Endothelial cell of umbilical vein (primary cell): ENCODE measurements around the gene NLRP6. TPM values are rescaled to one million over a fixed set of nuclear protein-coding genes. Genes with fewer than 3 reads are reported as not detected.

Experiments
- BruUV-seq: library from RNA; stranded (reverse); fragments of 400-500 nt; replicated peaks from 2 replicates; lab custom pipeline; 2021; lab: Mats Ljungman, UMichigan
- CTCF ChIA-PET: fragments of 300-600, 350-600 bp; sonication (Branson Sonifier 250); formaldehyde crosslinking; loops from one replicate; lab custom pipeline; 2021; ENCODE audit warnings: antibody characterized with exemption, inconsistent platforms; lab: Charles Lee
- POLR2A ChIA-PET: fragments of 300-600, 350-600 bp; sonication (Branson Sonifier 250); formaldehyde crosslinking; loops from one replicate; lab custom pipeline; 2021; ENCODE audit warnings: antibody characterized with exemption, inconsistent platforms; lab: Charles Lee
- DNase-seq: peaks from one replicate; pipeline ENCODE4 v3.0.0-alpha.2; 2011; ENCODE audit warnings: low read depth, low spot score
- FAIRE-seq: peaks from 2 replicates; lab custom pipeline; 2011; peaks lifted over from hg19 to GRCh38; lab: Jason Lieb, UNC
- H2AFZ ChIP-seq: 2 replicates; pipeline ENCODE4 v1.6.0; 2012; ENCODE audit warnings: low read depth, low read length, control low read depth, inconsistent platforms
- H3K27ac ChIP-seq: 2 replicates; pipeline ENCODE4 v1.5.1; 2011; ENCODE audit warnings: low read depth, mild to moderate bottlenecking, control low read depth, low read length, moderate library complexity; ENCODE audit not compliant: insufficient read depth
- H3K27me3 ChIP-seq, 2 experiments: 2 replicates each; pipeline versions ENCODE4 v1.6.0 to v1.6.1; 2011; ENCODE audit warnings: low read length in 2 of 2, mixed read lengths in 1 of 2; ENCODE audit not compliant: control insufficient read depth in 2 of 2, insufficient read depth in 2 of 2
- H3K36me3 ChIP-seq, 2 experiments: 2 replicates in 1 of 2; 3 replicates in 1 of 2; pipeline ENCODE4 v1.5.1; 2011; ENCODE audit warnings: low read length in 2 of 2, mild to moderate bottlenecking in 1 of 2, moderate library complexity in 1 of 2; ENCODE audit not compliant: control insufficient read depth in 2 of 2, insufficient read depth in 2 of 2; ENCODE audit errors: extremely low read depth in 1 of 2
- H3K4me1 ChIP-seq: 3 replicates; pipeline ENCODE4 v1.5.1; 2011; ENCODE audit warnings: mild to moderate bottlenecking, low read length; ENCODE audit not compliant: control insufficient read depth, insufficient read depth; ENCODE audit errors: extremely low read depth
- H3K4me2 ChIP-seq: 2 replicates; pipeline ENCODE4 v1.6.1; 2011; ENCODE audit warnings: low read length, control low read depth, mixed read lengths; ENCODE audit not compliant: insufficient read depth
- H3K4me3 ChIP-seq, 3 experiments: fragments of 200-600 bp in 1 of 3; sonication (generic), shearing (Covaris generic) in 1 of 3; replicated peaks in 1 of 3; 2 replicates each; pipeline ENCODE4 v1.5.1; 2011 to 2016; ENCODE audit warnings: control low read depth in 3 of 3, low read length in 3 of 3, mild to moderate bottlenecking in 2 of 3, inconsistent platforms in 1 of 3, low read depth in 1 of 3, moderate library complexity in 1 of 3; ENCODE audit not compliant: insufficient read depth in 1 of 3
- H3K79me2 ChIP-seq: 2 replicates; pipeline ENCODE4 v1.6.0; 2012; ENCODE audit warnings: low read length, inconsistent platforms; ENCODE audit not compliant: control insufficient read depth, insufficient read depth
- H3K9ac ChIP-seq: replicated peaks from 2 replicates; pipeline ENCODE3; 2011; ENCODE audit warnings: low read length, control low read depth; ENCODE audit not compliant: insufficient read depth; ENCODE audit errors: extremely low read depth
- H3K9me1 ChIP-seq: replicated peaks from 3 replicates; pipeline ENCODE4 v1.6.0; 2011; ENCODE audit warnings: mild to moderate bottlenecking, low read length; ENCODE audit not compliant: control insufficient read depth, insufficient read depth; ENCODE audit errors: extremely low read depth
- H3K9me3 ChIP-seq: replicated peaks from 2 replicates; pipeline ENCODE4 v1.5.1; 2012; ENCODE audit warnings: low read length, inconsistent platforms; ENCODE audit not compliant: control insufficient read depth, insufficient read depth
- H4K20me1 ChIP-seq: replicated peaks from 2 replicates; pipeline ENCODE3; 2011; ENCODE audit warnings: mild to moderate bottlenecking, low read length; ENCODE audit not compliant: control insufficient read depth, insufficient read depth; ENCODE audit errors: extremely low read depth
- FOS ChIP-seq: IDR thresholded peaks from 2 replicates; pipeline ENCODE4 v1.6.1; 2011; ENCODE audit warnings: mild to moderate bottlenecking, low read length, moderate library complexity, borderline replicate concordance; ENCODE audit not compliant: insufficient read depth
- JUN ChIP-seq: IDR thresholded peaks from 2 replicates; pipeline ENCODE4 v1.6.1; 2011; ENCODE audit warnings: borderline replicate concordance, low read depth; ENCODE audit not compliant: insufficient read length, insufficient read depth
- POLR2A ChIP-seq: IDR thresholded peaks from 2 replicates; pipeline ENCODE4 v1.6.1; 2012; ENCODE audit warnings: low read depth, mild to moderate bottlenecking, control low read depth, low read length
- POLR2AphosphoS5 ChIP-seq: IDR thresholded peaks from 2 replicates; pipeline ENCODE4 v1.6.1; 2012; ENCODE audit warnings: low read depth, mild to moderate bottlenecking, control low read depth, low read length, moderate library complexity; ENCODE audit not compliant: insufficient read depth
- dilution Hi-C: fragments of 300-500 bp; cut with MboI; formaldehyde crosslinking; loops from one replicate; pipeline ENCODE4 v1.15.0; 2019; ENCODE audit warnings: low sequenced_read_pairs; ENCODE audit not compliant: extremely low pct_ligation_motif_present
- intact Hi-C: fragments of 100-400 bp; cut with micrococcal nuclease; formaldehyde crosslinking; loops from one replicate; pipeline ENCODE4 v1.10.0; 2022
- polyA plus RNA-seq, 4 experiments: library from polyadenylated mRNA; depleted of rRNA in 3 of 4; stranded (reverse) in 3 of 4; unstranded in 1 of 4; fragments of >200 nt; gene quantifications; 2 replicates each; pipeline versions ENCODE4 v1.2.1 to v1.2.3, GENCODE V29; 2011 to 2012; ENCODE audit warnings: missing spikeins in 1 of 4
- total RNA-seq: library from RNA; stranded (reverse); gene quantifications from 2 replicates; pipeline ENCODE4 v1.2.3, GENCODE V29; 2021
- TF ChIP-seq, protein P1 (sequence below): IDR thresholded peaks from 2 replicates; pipeline ENCODE4 v1.6.1; 2011; ENCODE audit not compliant: insufficient read depth, insufficient read length
- TF ChIP-seq, protein P2 (sequence below), 2 donors: IDR thresholded peaks; 1 replicate in 1 of 2; 2 replicates in 1 of 2; pipeline ENCODE4 v1.5.1; 2011; ENCODE audit warnings: low read length in 2 of 2, mild to moderate bottlenecking in 2 of 2, moderate library complexity in 2 of 2, control low read depth in 1 of 2, inconsistent platforms in 1 of 2, low read depth in 1 of 2; ENCODE audit not compliant: insufficient read depth in 1 of 2; ENCODE audit errors: extremely low read depth in 1 of 2

NLRP6 gene
- total and polyA plus RNA-seq, 2 donors (not counting 3 experiments of a cell fraction or from before 2014, with no cell fraction given) = not detected

DNA sequence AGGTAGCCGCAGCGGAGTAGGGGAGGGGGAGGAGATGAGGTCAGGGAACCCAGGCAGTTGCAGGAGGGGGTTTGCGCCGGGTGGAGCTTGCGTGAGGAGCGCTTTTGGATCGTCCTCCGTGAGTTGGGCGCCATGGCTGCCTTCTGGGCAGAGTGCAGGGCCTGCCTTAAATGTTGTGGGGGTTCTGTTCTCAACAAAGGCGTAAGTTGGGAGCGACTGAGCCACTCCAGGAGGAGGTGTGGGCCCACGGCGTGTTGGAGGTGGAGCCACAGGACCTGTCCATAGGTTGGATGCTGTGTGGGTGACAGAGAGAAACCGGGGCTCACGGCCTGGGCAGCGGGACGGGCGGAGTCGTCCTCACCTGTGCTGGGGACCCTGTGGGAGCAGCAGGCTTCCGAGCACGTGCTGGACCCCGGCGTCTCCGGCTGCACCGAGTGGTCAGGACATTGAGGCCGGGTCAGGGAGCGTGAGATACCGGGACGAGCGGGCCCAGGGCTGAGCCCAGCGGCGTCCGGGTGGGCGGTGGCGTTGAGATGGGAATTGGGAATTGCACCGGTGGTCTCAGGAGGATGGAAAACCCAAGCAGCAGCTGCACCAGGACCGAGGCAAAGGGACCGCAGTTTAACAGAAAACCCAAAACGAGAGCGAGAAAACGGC, 9.7 kb downstream of the NLRP6 start:
- FAIRE-seq (no peak), DNase-seq (no peak)
- POLR2A ChIA-PET = no interaction called here
- CTCF ChIA-PET = interaction anchor here (1.5 kb wide), 1 partner anchor 37 kb away, joined by 3 read pairs; no protein-coding TSS in a partner anchor
- Histone ChIP-seq H3K4me3 (peak overlapping the region; percentile 4 to 58 (median 7)), H2AFZ (peak overlapping the region; percentile 83), H4K20me1 (no peaks in the 10 kb centered on the region), H3K4me1 (peaks cover 3% of the 10 kb centered on the region), H3K9me1 (no peaks in the 10 kb centered on the region), H3K27ac (no peak overlapping the region), H3K79me2 (no peaks in the 10 kb centered on the region), H3K27me3 (peaks cover 8 to 10% of the 10 kb centered on the region in 2 experiments), H3K4me2 (peak overlapping the region; percentile 11), H3K36me3 (peaks cover 0 to 1% of the 10 kb centered on the region in 2 experiments), H3K9ac (no peak overlapping the region), H3K9me3 (no peaks in the 10 kb centered on the region)
- BruUV-seq = no TSS peak
- intact Hi-C loops = no loop called here
- TF ChIP-seq JUN (no peak), POLR2A (no peak), POLR2AphosphoS5 (no peak), FOS (no peak)
- TF ChIP-seq, protein P1, sequence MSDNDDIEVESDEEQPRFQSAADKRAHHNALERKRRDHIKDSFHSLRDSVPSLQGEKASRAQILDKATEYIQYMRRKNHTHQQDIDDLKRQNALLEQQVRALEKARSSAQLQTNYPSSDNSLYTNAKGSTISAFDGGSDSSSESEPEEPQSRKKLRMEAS = no peak
- TF ChIP-seq, protein P2, sequence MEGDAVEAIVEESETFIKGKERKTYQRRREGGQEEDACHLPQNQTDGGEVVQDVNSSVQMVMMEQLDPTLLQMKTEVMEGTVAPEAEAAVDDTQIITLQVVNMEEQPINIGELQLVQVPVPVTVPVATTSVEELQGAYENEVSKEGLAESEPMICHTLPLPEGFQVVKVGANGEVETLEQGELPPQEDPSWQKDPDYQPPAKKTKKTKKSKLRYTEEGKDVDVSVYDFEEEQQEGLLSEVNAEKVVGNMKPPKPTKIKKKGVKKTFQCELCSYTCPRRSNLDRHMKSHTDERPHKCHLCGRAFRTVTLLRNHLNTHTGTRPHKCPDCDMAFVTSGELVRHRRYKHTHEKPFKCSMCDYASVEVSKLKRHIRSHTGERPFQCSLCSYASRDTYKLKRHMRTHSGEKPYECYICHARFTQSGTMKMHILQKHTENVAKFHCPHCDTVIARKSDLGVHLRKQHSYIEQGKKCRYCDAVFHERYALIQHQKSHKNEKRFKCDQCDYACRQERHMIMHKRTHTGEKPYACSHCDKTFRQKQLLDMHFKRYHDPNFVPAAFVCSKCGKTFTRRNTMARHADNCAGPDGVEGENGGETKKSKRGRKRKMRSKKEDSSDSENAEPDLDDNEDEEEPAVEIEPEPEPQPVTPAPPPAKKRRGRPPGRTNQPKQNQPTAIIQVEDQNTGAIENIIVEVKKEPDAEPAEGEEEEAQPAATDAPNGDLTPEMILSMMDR (IDR thresholded peaks at IDR 0.05; ENCODE audit: extremely low read depth in 1 of 2, insufficient read depth in 1 of 2, low read depth in 1 of 2, low read length in 2 of 2) = no peak
- dilution Hi-C loops = no loop called here
